Muscle of arm (tissue), 12 donors: Measurements from ENCODE around the gene TMTC2. TPM values are rescaled to one million over a fixed set of nuclear protein-coding genes. Genes with fewer than 3 reads are reported as not detected.
A peak's percentile ranks its signal among the peaks of the same experiment; 100 is the strongest.

Experiments
- DNase-seq: peaks from one replicate; pipeline ENCODE4 v3.0.0-alpha.2; 2013
- polyA plus RNA-seq, 12 donors: library from polyadenylated mRNA; unstranded; fragments of 120-200 nt; gene quantifications; one replicate each; pipeline ENCODE4 v1.2.1, GENCODE V29; 2013; ENCODE audit not compliant: insufficient read length in 12 of 12

The TMTC2 gene
- polyA plus RNA-seq, 12 donors: 12.8 to 24.8 (median 20.4) TPM; not detected in 1

DNA sequence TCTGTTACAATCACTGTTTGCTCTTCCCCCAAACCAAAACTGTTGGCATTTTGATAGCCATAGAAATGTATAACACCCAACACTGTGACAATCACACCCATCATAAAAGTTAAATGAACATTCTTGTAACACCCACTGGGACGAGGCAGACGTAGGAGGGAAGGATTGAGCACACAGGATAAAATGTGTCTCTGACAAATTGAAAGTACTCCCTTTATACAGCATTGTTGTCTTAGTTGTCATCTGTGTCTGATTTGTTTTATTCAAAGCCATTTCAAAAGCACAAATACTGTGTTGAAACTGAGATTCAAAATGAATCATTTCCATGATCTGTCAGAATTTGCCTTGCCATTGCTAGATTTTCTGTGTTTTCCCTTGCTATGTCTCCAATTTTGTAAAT lies 436.3 kb downstream of the TMTC2 start:
- no peak for DNase-seq

DNA sequence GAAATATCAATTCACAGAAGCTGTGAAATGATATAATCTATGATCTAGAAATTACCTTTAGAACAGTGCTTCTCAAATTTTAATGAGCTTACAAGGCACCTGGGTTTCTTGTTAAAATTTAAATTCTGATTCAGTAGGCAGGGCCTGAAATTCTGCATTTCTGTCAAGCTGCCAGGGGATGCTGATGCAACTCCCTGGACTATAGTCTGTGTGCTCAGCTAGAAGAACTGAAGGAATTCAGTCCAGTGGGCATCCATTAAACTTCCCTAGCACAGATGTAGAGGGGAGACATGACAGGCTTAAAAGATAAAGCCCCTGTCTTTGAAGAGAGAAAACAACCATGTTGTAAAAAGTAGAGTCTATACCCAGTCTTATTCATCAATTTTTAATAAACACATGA lies 441.8 kb downstream of the TMTC2 start:
- DNase-seq: no peak

DNA sequence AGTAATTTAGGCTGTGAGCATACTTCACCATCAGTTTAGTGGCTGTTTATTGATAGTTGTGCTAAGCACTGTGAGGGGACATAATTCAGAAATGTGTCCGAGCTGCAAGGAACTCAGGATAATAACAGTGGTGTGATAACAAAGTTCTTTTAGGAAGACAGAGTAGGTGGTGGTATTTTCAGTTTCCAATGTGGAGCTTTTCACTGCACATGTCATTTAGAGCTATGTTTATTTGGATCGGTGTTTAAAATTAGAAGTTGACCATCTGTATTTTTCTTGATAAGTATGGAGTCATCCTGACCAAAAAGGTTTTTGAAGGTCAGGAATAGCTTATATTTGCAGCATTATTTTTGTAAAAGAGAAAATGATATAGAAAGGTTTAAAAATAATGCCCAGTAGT lies 443.5 kb downstream of the TMTC2 start:
- DNase-seq: no peak

DNA sequence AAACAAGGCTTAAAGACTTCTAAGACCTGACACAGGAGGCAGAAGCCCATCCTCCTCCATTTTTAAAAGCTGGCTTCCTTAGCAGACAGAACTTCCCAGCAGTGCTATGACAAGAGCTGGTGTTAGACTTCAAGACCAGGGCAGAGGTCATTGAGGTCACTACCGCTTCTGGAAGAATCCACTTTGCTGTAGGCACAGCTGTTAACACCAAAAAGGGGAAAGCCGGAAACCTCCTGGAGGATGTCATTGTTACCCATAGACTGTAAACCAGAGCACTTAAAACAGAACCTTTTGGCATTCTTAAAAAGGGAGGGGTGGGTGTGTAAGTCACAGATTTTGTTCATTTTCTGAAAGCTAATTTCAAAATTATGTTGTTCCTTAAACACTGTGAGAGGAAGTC lies 445.7 kb downstream of the TMTC2 start:
- no peak for DNase-seq

DNA sequence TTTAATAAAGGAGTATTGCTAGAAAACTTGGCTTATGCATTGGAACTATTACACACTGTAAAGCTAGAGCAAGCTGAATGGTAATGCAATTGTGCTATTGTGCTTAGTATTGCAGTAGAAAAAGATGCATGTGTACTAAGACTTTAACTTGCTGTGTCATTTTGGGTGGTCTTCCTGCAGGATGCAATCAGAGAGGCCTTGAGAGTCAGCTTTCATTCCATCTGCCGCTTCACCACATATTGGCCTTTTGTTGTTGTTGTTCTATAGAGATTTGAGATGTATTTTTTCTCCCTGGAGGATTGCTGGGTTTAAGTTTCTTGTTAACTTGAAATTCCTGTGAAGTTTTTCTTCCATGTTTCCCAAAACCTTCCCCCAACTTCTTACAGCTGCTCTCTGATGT lies 449.7 kb downstream of the TMTC2 start:
- no peak for DNase-seq

DNA sequence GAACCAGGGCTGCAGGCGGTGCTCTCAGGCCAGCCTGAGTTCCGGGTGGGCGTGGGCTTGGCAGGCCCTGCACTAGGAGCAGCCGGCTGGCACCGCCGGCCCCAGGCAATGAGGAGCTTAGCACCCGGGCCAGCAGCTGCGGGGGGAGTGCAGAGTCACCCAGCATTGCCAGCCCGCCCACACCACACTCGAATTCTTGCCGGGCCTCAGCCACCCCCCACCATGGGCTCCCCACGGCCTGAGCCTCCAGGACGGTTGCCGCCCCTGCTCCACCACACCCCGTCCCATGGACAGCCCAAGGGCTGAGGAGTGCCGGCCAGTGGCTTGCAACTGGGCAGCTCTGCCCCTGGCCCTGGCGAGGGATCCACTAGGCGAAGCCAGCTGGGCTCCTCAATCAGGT lies 453.4 kb downstream of the TMTC2 start:
- no peak for DNase-seq

DNA sequence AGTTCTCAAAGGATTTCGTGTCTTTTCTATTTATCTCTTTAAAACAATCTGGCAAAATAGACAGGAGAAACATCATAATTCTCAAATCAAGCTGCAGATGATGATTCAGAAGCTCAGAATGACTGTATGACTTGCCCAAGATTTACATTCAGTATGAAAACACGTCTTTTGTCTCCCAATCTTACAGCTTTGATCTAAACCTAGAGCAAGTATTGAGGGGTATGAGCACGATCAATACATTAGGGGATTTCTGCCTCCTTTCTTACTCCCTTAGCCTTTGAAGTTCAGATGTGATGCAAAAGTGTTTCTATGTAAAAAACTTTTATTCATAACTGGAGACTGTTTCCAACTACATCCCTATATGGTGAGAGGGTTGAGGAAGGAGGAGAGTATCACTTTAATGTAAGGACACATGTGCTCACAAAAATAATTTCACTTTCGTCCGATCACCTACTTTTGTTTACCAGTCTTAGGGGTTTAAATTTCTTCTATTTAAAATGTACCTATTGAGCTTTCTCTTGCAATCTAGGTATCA lies 454.8 kb downstream of the TMTC2 start:
- no peak for DNase-seq

DNA sequence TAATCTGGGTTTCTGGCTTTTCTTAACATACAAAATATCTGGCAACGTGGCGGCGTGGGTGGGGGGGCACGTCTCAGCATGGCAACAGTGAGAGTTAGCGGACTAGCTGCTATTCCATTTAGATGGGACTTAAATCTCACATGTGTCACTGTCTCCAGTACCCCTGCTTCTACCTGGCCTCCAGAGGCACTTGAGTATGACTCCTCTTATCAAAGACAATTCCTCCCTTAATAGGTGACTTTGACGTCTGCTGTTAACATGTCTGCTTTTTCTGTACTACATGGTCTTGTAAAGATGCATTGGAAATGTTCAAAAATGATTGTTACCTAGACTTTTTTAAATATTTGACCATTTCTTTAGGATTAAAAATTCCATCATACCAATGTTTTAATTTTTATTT lies 456.2 kb downstream of the TMTC2 start:
- no peak for DNase-seq

DNA sequence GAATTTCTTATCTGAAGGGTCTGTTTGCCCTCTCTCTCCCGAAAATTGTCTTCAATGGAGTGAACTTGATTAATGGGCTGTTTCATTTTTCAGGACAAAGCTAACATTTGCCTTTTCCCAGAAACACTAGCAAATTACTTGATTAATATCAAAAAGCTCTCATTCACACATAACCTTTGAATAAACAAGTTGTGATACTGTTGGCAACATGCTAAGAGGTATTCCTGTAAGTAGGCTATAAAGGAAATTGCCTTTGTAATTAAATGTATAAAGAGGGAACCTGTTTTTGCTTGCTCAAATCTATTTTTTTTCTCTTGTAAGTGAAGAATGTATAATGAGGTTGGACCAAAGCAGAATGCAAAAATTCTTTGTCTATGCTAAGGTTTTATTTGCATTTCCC lies 457.2 kb downstream of the TMTC2 start:
- no peak for DNase-seq

DNA sequence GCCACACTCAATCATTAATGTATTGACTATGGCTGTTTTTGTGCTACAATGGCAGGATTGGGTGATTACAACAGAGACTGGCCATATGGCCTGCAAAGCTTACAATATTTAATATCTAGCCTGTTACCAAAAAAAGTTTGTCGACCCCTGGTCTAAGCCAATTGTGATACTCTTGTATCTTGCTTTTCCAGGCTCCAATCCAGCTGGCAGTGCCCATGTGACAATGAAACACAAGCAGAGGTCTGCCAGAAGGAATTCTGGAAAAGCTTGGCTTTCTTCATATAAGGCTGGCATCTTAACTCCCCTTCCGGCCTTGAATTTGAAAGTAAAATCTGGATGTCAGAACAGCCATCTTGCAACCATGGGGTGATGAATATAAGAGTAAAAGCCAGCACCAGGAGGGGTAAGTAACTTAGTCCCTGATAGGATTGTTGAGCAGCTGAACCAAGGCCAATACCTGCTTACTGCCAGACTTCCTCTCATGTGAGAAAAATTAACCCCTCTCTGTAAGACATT lies 458.7 kb downstream of the TMTC2 start:
- DNase-seq: no peak

DNA sequence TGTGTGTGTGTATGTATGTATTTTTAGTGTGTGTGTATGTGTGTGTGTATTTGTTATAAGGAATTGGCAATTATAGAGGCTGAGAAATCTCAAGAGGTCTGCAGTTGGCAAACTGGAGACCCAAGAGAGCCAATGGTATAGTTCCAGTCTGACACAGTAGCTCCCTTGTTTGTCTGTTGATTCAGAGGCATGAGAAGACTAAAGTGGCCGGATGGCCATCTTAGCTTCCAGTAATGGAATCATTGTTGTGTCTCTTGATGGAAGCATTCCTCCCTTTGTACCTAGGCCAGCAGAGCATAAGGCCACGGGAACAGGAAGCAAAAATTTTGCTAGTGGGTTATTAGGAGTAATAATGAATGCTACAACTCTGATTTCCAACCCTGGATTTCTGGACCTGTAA lies 460.6 kb downstream of the TMTC2 start:
- no peak for DNase-seq

DNA sequence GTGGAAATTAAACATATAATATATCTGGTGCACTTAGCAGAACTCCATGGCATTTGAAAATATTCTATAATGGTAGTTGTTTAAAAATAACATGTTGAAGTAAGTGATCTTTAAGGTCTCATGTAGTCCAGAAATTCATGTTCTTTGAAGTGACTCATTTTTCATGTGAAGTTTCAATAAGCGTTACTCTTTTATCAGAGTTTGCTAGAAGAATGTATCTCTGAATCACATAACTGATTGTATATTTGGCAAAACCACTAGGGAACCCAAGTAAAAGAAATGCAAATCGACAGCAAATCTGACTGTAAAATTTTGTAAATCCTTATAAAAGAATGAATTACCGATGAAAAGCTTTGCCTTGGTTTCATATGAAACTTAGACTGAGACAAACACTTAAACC lies 463.3 kb downstream of the TMTC2 start:
- DNase-seq: no peak

DNA sequence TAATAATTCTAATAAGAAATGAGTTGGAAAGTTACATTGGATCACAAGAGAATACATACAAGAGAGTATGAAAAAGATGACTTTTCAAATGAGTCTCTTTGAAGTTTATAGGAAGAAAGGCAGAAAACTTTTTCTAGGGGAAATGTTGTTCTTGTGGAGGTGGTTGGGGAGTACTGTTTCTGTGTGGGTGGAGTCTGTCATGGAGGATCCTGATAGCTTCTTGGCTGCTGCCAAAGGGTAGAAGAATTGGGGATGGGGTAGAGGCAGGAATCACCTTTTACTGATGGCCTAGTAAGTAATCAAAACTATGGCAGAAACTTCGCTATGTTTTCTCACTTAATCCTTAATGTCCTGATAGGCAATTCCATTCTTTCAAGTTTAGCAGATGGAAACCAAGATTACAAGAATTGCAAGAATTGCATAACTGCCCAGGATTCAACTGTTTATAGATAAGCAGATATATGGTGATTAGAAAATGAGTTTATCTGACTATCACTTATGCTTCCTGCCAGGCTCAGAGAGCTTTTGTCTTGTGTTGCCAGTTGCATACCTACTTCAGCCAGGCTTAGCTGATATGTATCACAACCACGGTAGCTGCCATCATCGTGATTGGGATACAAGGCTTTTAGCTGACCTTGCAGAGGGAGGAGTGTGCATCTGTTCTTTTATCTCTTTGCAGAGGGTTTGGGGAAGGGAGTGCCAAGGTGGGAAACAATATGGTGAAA lies 463.9 kb downstream of the TMTC2 start:
- no peak for DNase-seq

DNA sequence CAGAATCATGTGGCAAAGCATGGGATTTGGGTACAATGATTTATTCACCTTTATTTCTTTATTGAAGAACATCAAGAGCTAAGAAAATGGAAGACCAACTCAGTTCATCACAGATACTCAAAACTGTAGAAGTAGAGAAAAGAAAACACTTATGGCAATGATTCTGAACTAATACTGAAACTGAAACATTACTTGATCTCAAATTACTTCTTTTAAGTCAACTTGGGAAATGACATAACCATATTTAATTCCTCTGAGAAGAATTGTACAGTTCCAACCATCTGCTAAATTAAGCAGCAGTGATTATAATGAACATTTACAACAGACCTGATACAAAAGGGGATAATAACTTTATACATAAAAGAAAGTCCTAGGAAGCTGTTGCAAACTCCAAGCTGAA lies 466.5 kb downstream of the TMTC2 start:
- peak; percentile 7 for DNase-seq

DNA sequence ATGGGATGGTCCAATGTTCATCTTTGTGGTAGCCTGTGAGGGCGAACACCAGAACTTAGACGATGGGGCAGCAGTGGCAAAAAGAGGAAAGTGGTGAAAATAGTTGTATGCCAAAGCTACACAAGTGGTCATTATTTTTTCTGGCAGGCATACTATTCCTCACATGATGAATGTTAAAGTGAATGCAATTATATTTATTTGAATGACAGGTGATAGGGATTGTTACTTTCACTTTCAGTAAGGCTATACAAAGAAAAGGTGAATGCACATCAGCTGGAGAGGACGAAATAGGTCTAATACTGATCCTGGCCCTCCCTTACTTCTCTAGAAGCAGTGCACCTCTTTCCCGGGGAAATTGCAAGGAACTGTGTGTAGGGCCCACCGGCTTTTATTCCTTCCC lies 470.1 kb downstream of the TMTC2 start:
- DNase-seq: no peak

DNA sequence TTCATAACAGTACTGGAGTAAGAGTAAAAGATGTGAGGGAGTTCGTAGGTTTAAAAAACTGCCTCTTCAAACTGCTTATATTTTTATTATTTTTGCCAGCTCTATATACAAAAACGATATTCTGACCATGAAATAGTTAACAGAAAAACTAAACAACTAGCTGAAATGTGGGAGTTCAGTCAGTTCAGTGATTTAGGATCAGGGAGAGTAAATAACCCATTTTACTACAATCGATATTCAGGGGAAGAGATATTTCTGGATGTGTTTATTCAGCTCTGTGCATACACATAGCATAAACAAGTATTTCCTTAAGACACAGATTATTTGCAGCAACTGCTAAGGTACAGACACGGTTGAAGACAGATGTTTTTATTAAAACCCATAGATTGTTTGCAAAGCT lies 470.9 kb downstream of the TMTC2 start:
- no peak for DNase-seq

DNA sequence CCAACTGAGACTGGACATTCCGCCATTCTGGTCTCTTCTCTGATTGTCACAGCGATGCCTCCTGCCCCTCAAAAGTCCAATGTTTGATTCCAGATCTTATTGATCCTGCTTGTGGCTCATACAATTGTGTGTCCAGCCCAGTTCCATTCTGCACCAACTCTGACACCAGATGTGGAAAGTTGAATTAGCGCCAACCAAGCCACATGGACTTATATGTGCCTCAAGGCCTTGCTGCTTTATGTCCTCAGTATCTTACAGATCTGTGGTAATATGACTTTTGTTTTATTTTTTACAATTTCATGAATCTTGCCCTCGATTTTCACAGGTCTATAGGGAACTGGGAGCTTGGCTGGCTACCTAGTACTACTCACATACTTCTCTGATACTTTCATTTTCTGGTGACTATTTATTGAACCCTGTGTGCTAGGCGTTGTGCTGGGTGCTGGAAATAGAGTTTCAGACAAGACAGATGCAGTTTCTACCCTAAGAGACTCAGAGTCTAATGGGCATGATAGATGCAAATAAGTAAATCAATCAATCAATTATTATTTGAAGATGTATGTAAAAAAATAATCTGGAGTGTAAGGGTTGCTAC lies 472.0 kb downstream of the TMTC2 start:
- no peak for DNase-seq

DNA sequence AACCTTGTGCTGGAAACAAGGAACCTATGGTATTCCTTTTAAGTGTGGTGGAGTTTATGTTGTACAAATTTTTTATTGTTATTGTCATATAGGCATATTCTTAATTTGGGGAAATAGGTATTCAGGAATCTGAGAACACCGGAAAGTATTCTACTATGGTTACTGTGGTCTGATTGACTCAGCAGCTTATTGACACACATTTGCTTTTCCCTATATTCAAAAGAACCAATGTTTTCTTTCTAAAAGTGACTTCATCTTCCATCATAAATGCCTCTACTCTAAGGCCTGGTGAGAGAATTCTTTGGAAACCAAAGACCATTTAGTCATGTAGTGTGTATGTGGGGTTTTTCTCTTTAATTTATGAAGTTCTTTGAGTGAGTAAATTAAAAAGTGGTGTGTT lies 474.8 kb downstream of the TMTC2 start:
- no peak for DNase-seq

DNA sequence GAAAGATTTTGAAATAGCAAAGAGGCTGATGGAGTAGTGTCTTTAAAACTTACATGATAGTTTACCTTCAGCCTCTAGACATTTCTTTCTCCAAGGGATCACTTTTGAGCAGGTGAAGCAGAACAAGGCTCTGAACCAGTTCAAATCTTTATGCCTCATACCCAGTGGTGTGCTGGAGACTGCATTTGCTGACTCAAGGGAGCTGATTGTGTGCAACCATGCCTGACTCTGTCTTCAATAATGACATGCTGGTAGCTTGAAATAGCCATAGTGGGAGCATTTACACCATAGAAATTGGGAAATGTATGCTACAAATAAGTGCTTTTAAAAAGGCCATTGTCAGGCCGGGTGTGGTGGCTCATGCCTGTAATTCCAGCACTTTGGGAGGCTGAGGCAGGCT lies 482.0 kb downstream of the TMTC2 start:
- DNase-seq: no peak

DNA sequence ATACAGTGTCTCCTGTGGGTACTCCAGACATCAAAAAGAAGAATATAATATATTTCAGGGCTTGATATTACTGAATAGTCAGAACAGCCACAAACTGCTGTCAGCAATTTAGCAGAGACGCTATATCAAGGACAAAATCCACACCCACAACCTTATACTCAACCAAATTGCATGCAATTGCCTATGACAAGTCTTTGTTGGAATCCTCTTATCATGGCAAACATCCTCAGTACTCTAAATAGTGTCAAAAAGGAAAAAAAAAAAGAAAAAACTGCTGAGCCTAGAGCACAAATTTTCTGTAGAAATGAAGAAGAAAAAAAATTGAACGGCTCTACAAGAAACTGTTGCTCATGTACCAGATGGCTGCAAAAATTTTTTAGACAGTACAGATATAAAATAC lies 485.7 kb downstream of the TMTC2 start:
- DNase-seq: no peak

DNA sequence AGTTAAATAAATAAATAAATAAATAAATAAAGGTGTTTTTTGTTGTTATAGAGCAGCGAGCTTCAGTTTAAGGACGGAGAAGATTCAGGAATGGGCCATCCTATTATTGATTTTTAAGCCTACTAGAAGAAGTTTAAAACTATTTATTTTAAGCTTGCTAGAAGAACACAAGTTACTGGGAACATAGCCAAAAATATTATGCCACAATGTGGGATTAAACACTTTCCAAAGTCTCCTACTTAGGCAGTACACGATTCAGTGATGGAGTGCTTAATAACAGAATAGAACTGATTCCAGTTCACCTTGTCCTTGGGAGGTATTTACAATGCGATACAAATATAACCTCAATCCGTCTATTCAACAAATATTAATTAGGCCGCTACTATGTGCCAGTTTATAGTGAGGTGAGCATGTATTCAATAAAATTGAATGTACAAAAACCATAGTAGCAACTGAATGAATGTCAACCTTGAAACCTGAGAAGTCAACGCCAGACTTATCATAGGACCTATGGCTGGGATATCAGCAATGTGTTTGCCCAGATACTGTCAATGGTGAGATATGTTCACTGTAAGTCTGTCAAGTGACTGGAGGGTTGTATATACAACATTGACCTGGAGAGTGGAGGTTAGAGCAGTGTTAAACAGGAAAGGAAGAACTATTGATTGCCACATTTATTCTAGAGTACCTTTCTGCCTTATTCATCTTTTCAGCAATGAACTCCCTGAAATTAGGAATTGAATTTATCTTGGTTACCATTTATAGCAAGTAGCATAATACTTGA lies 486.4 kb downstream of the TMTC2 start:
- no peak for DNase-seq

DNA sequence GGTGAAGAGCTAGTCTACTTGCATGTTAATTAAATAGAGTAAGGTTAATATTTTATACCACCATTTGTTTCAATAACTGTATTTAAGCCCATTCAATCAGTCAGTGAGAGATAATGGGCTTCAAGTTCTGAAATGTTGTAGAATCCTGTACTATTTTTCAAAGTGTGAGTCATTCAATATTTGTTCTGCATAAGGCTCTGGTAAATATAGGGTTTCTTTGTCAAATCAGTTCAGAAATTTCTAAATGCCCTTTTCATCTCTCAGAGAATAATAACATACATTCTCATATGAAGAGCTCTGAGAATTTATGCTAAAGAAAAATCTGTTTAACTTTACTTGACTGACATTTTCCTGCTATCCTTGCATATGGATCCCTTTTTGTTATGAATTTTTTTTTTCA lies 493.3 kb downstream of the TMTC2 start:
- no peak for DNase-seq

DNA sequence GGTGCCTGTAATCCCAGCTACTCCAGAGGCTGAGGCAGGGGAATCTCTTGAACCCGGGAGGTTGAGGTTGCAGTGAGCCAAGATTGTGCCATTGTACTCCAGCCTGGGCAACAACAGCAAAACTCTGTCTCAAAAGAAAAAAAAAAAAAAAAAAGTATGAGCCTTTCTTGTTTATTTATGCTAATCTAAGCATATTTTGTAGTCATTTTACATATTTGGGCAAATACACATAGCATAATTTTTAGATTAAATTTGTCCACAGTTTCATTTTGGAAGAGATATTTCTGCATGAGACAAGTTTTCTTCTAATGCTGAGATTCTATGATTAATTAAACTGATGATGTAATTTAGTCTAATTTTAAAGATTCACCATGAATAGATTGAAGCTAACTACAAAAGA lies 494.4 kb downstream of the TMTC2 start:
- DNase-seq: no peak
